Smooth muscle cell of the brain vasculature (primary cell): Measurements from ENCODE around the gene ROR1.

Experiments used
- DNase-seq: peaks from one replicate; pipeline ENCODE4 v3.0.0-alpha.2; 2012; ENCODE audit warnings: low read depth, low spot score

Gene ROR1

GRCh38 chr1:63907051-63907450 lies 133.2 kb downstream of the ROR1 start:
- DNase-seq, result no peak

DNA sequence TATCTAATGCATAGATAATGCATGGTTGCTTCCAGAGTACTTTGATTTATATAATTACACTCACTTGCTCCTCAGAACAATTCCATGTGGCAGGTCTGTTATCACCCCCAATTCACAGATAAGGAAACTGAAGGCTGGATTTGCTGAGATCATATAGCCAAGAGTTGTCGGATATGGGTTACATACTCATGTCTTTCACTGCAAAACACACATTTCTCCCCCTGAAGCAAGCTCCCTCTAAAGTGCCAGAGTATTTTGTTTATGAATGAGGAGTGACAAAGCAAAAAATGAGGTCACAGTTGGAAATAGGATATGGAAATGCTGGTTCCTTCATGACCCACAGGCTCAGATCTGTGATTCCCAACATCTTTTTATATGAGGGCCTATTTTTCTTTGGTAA lies 134.2 kb downstream of the ROR1 start:
- no peak for DNase-seq

DNA sequence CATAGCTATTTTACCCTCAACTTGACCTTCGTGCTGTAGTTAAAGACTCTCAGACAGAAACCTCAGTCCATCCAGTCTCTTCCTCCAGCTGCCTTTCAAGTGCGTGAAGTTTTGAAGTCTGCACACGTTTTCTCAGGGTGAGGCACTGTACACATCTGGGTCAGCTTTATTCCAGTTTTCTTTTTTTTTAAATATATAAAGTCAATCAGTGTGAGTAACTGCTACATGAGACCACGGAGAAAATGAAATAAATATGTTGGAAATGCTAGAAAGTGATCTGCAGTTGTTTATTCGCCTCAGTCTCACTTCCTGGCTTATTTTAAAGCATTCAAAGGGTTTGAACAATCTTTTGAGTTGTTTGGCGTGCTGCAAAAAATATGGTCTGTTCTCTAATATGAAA lies 135.7 kb downstream of the ROR1 start:
- DNase-seq, result no peak

DNA sequence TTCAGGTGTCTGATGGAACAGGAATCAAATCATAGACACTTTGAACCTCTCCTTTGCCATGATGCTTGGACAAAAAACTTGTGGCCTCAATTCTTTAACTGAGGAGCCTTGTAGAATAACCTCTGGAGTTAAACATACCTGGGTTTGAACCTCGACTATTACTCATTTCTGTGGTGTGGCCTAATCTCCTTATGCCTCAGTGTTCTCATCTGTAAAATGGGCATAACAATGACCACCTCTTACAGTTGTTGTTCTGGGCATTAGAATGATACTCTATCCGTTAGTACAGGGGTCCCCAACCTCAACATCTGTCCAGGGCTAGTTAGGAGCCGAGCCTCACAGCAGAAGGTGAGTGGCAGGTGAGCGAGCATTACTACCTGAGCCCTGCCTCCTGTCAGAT lies 137.2 kb downstream of the ROR1 start:
- DNase-seq, result no peak

DNA sequence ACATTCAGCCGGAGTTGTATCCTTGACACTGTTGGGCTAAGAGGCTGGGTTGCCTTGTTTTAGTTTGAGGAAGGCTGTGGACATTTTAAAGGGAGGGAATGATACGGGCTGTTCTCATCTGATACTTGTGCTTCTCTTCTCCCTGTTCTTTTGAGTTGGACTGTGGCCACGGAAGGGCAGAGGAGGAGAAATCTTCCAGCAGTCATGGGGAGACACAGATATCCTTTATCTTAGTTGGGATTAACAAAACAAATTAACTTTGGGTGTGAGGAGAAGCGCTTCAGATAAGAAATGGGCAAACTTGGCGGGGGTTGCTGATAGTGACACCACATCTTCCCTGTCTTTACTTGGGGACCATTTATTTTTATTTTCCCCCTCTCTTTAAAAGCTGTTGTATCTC lies 138.8 kb downstream of the ROR1 start:
- no peak for DNase-seq

DNA sequence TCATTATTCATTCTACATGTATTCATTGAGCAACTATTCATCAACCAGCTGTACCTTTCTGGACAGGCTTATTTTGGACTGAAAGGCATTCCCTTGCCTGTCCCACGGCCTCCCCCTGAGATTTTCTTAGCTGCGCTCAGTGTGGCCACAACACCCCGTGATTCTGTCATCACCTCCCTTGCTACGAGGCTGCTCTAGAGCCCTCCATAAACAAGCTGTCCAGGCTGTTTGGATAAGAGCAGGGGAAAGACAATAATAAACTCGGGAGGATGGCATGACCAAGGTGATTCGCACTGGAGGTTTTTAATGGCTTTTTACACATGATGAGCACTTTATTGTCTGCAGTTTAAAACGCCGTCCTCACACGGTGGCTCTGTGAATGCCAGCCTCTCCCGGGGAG lies 139.7 kb downstream of the ROR1 start:
- no peak for DNase-seq

- no peak for DNase-seq
Observed at GRCh38 chr1:63914241-63914640, 140.4 kb downstream of the ROR1 start.

DNA sequence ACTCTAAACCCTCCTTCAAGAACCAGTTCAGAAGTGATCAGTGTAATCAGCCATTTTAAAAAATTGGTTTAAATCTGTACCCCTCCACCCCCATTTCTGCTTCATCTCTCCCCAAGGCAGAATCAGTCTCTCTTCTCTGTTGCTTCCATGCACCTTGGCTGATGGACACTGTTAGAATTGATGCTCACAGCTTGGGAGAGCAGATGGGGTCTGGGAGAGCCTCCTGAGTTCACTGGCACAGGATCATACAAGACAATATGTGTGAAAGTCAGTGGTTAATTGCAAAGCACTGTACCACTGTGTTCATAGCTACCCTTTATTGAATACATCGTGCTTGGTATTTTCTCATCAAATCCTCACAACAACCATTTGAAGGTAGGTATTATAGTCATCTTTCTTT lies 140.9 kb downstream of the ROR1 start:
- DNase-seq, result no peak

DNA sequence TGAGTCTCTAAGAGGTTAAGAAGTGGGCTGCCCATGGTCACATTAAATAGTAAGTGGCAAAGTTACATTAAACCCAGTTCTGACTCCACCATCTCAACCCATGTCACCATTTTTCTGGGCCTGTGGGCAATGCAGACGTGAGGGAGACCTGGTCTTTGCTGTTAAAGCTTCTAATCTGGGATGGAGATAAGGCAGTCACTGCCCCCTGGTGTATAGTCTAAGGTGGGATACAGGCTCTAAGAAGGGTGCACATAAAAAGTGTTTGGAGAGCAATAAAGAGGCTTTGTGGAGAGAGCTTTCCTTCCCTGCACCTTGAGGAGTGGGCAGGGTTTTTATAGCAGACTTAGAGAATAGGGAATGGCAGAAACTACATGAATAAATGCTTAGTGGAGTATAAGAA lies 141.3 kb downstream of the ROR1 start:
- no peak for DNase-seq

- DNase-seq, result no peak
Observed at GRCh38 chr1:63916485-63917360, 142.9 kb downstream of the ROR1 start.

- no peak for DNase-seq
Observed at GRCh38 chr1:63917571-63918417, 144.0 kb downstream of the ROR1 start.

- no peak for DNase-seq
Observed at GRCh38 chr1:63918418-63918945, 144.7 kb downstream of the ROR1 start.

GRCh38 chr1:63920154-63921117 lies 146.6 kb downstream of the ROR1 start:
- no peak for DNase-seq

GRCh38 chr1:63921359-63921758 lies 147.5 kb downstream of the ROR1 start:
- no peak for DNase-seq

DNA sequence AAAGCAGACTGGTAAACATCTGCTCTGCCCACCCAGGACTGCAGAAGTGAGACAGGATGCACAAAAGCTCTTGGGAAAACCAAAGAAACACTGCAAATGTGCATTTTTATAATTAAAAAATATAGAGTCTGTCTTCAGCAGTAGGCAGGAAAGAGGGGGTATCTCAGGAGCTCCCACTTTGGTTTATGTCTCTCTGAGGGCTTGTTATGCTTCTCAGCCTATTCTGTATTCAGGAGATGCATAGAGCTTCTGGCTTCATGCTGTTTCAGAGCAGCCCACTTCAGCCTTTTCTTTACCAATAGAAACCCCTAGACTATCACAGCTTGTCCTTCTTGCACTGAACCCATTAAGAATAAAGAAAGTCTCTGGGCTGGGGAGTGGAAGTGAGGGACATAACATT lies 148.0 kb downstream of the ROR1 start:
- DNase-seq, result no peak

DNA sequence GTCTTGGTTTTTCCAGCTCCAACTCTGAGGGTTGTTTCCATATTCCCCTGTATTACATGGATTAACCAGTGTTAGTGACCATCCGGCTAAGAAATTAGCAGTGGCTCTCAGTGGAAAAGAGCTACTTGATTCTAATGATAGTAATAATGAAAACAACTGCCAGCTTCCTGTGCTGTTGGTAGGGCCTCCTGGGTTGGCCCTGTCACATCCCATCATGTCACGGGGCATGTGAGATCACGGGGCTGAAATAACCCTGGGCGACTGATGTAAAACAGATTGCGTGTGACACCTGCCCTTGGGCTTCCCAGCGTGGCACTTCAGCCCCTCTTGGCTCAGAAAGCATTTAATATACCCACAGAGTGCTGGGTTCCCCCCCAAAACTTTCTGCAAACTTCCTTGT lies 149.0 kb downstream of the ROR1 start:
- no peak for DNase-seq

- no peak for DNase-seq
Observed at GRCh38 chr1:63923302-63923701, 149.5 kb downstream of the ROR1 start.

GRCh38 chr1:63924600-63924999 lies 150.8 kb downstream of the ROR1 start:
- DNase-seq, result no peak

- DNase-seq, result no peak
Observed at GRCh38 chr1:63928186-63929105, 154.6 kb downstream of the ROR1 start.

GRCh38 chr1:63929106-63929478 lies 155.3 kb downstream of the ROR1 start:
- no peak for DNase-seq
